ENCODE data around the gene ZNF664.

Gene ZNF664

DNA sequence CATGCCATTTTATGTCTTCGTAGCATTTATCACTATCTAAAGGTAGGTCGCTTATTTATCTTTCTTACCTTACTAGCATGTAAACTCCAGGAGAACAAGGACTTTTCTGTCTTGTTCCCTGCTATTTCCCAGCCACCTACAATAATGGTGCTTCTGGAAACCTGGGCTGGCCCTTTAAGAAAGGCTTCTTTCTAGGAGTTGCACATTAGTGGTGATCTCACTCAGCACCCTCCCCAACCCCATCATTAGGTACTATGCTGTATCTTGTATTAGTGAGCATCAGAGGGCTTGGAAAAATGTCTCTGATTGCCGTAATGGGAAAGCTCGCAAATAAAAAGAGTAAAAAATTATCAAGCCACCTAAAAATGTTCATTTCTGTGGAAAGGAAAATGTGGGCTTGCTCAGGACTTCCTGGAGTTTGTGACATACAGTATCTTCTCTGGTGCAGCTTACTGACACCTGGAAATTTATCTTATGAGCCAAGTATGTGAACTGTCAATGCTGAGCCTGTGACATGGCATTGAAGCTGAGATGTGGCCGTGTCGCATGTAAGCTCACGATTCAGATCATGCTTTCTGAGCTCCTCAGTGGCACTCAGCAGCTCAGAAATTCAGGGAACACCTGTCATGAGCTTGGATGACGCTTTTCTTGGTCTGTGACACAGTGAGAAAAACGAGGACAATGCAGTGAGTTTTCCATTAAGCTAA is 12.8 kb upstream of the ZNF664 start:
- H3K4me1 ChIP-seq (ENCODE audit: control insufficient read depth, insufficient read depth, low read length, unreplicated experiment) = no peaks in the 10 kb centered on the region
- H3K27me3 ChIP-seq (ENCODE audit: insufficient read depth, low read length) = no peaks in the 10 kb centered on the region
- H3K36me3 ChIP-seq (ENCODE audit: insufficient read depth, low read length) = no peaks in the 10 kb centered on the region
- peaks cover 2% of the 10 kb centered on the region for H3K79me2 ChIP-seq (ENCODE audit: control insufficient read depth, insufficient read depth, low read length, unreplicated experiment)
- no peak overlapping the region for H3K4me3 ChIP-seq (ENCODE audit: low read depth, low read length)
- no peak overlapping the region for H3K27ac ChIP-seq (ENCODE audit: low read depth, low read length)
- H2AFZ ChIP-seq (ENCODE audit: low read length, unreplicated experiment) = no peak overlapping the region

DNA sequence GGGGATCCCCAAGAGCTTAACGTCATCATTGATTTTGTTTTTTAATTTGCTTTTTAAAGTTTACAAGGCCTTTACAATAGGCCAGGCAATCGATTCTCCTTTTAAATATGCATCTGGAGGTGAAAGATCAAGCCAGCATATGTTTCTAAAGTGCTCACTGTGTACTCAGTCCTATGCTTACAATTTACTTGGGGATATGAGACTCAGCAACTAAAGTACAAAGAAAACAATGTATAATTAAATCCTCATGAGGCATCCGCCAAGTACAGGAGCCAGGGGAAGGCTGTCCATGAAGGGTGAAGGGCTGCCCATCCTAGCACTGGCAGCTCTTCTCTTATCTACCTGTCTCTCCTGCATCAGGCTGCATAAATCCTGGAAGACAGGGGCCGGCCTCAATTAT is 12.2 kb upstream of the ZNF664 start:
- Histone ChIP-seq H3K4me1 (ENCODE audit: control insufficient read depth, insufficient read depth, low read length, unreplicated experiment) (no peaks in the 10 kb centered on the region), H3K27me3 (ENCODE audit: insufficient read depth, low read length) (no peaks in the 10 kb centered on the region), H3K27ac (ENCODE audit: low read depth, low read length) (no peak overlapping the region), H2AFZ (ENCODE audit: low read length, unreplicated experiment) (no peak overlapping the region), H3K79me2 (ENCODE audit: control insufficient read depth, insufficient read depth, low read length, unreplicated experiment) (peaks cover 7% of the 10 kb centered on the region), H3K4me3 (ENCODE audit: low read depth, low read length) (no peak overlapping the region), H3K36me3 (ENCODE audit: insufficient read depth, low read length) (no peaks in the 10 kb centered on the region)

- Histone ChIP-seq H3K4me1 (ENCODE audit: control insufficient read depth, insufficient read depth, low read length, unreplicated experiment) (peaks cover 5% of the 10 kb centered on the region), H3K4me3 (ENCODE audit: low read depth, low read length) (no peak overlapping the region), H2AFZ (ENCODE audit: low read length, unreplicated experiment) (no peak overlapping the region), H3K79me2 (ENCODE audit: control insufficient read depth, insufficient read depth, low read length, unreplicated experiment) (peaks cover 12% of the 10 kb centered on the region), H3K27me3 (ENCODE audit: insufficient read depth, low read length) (no peaks in the 10 kb centered on the region), H3K27ac (ENCODE audit: low read depth, low read length) (no peak overlapping the region), H3K36me3 (ENCODE audit: insufficient read depth, low read length) (no peaks in the 10 kb centered on the region)
Observed at GRCh38 chr12:123961585-123962345, 11.2 kb upstream of the ZNF664 start.

DNA sequence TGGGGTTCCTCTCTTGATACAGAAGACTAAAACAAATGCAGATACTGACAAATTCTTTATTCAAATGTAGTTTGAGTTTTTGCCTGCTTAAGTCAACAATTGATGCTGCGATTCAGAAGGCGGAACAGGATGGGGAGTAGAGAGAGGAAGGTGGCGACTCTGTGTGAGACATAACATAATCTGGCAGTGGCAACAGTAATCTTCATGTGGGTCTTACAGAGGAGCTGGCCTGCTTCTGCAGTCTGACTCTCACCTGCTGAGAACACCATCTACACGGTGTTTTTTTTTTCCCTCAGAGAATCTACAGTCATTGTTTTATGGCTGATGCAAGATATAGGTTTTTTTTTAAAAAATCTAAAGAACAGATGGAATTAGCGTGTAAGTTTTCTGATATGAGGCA is 10.5 kb upstream of the ZNF664 start:
- H3K4me3 ChIP-seq (ENCODE audit: low read depth, low read length) = no peak overlapping the region
- peaks cover 12% of the 10 kb centered on the region for H3K4me1 ChIP-seq (ENCODE audit: control insufficient read depth, insufficient read depth, low read length, unreplicated experiment)
- H3K27ac ChIP-seq (ENCODE audit: low read depth, low read length) = no peak overlapping the region
- no peaks in the 10 kb centered on the region for H3K27me3 ChIP-seq (ENCODE audit: insufficient read depth, low read length)
- H2AFZ ChIP-seq (ENCODE audit: low read length, unreplicated experiment) = no peak overlapping the region
- H3K79me2 ChIP-seq (ENCODE audit: control insufficient read depth, insufficient read depth, low read length, unreplicated experiment) = peaks cover 18% of the 10 kb centered on the region
- no peaks in the 10 kb centered on the region for H3K36me3 ChIP-seq (ENCODE audit: insufficient read depth, low read length)

GRCh38 chr12:123963821-123964220 is 9.2 kb upstream of the ZNF664 start:
- Histone ChIP-seq H3K36me3 (ENCODE audit: insufficient read depth, low read length) (no peaks in the 10 kb centered on the region), H3K79me2 (ENCODE audit: control insufficient read depth, insufficient read depth, low read length, unreplicated experiment) (peaks cover 20% of the 10 kb centered on the region), H3K4me3 (ENCODE audit: low read depth, low read length) (no peak overlapping the region), H3K4me1 (ENCODE audit: control insufficient read depth, insufficient read depth, low read length, unreplicated experiment) (peaks cover 25% of the 10 kb centered on the region), H3K27me3 (ENCODE audit: insufficient read depth, low read length) (no peaks in the 10 kb centered on the region), H2AFZ (ENCODE audit: low read length, unreplicated experiment) (no peak overlapping the region), H3K27ac (ENCODE audit: low read depth, low read length) (no peak overlapping the region)

GRCh38 chr12:123965382-123965781 is 7.6 kb upstream of the ZNF664 start:
- Histone ChIP-seq H3K4me1 (ENCODE audit: control insufficient read depth, insufficient read depth, low read length, unreplicated experiment) (peaks cover 34% of the 10 kb centered on the region), H3K79me2 (ENCODE audit: control insufficient read depth, insufficient read depth, low read length, unreplicated experiment) (peaks cover 25% of the 10 kb centered on the region), H3K4me3 (ENCODE audit: low read depth, low read length) (no peak overlapping the region), H2AFZ (ENCODE audit: low read length, unreplicated experiment) (no peak overlapping the region), H3K27ac (ENCODE audit: low read depth, low read length) (no peak overlapping the region), H3K36me3 (ENCODE audit: insufficient read depth, low read length) (no peaks in the 10 kb centered on the region), H3K27me3 (ENCODE audit: insufficient read depth, low read length) (no peaks in the 10 kb centered on the region)

DNA sequence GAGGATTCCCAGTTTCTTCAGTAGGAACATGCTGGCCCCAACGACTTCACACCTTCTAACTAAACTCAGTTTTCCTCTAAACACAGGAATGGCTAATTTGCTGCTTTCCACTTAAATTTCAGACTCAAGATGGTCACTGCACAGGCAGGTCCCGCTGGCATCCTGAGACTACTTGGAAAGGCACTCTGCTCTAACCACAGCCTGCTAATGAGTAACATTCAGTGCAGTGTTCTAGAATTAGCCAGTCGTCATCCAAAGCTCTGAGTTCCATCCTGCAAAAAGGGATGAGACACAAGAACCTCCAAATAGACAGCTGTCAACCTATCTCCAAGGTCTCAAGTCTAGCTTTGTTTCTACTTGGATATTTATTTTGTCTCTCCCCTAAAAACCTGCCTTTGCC is 6.4 kb upstream of the ZNF664 start:
- no peak overlapping the region for H3K27ac ChIP-seq (ENCODE audit: low read depth, low read length)
- H2AFZ ChIP-seq (ENCODE audit: low read length, unreplicated experiment) = no peak overlapping the region
- H3K79me2 ChIP-seq (ENCODE audit: control insufficient read depth, insufficient read depth, low read length, unreplicated experiment) = peaks cover 37% of the 10 kb centered on the region
- no peaks in the 10 kb centered on the region for H3K36me3 ChIP-seq (ENCODE audit: insufficient read depth, low read length)
- H3K4me1 ChIP-seq (ENCODE audit: control insufficient read depth, insufficient read depth, low read length, unreplicated experiment) = peaks cover 42% of the 10 kb centered on the region
- H3K4me3 ChIP-seq (ENCODE audit: low read depth, low read length) = no peak overlapping the region
- H3K27me3 ChIP-seq (ENCODE audit: insufficient read depth, low read length) = no peaks in the 10 kb centered on the region

GRCh38 chr12:123967121-123967586 is 5.9 kb upstream of the ZNF664 start:
- peaks cover 42% of the 10 kb centered on the region for H3K79me2 ChIP-seq (ENCODE audit: control insufficient read depth, insufficient read depth, low read length, unreplicated experiment)
- H3K4me1 ChIP-seq (ENCODE audit: control insufficient read depth, insufficient read depth, low read length, unreplicated experiment) = peaks cover 42% of the 10 kb centered on the region
- no peaks in the 10 kb centered on the region for H3K27me3 ChIP-seq (ENCODE audit: insufficient read depth, low read length)
- H2AFZ ChIP-seq (ENCODE audit: low read length, unreplicated experiment) = no peak overlapping the region
- H3K4me3 ChIP-seq (ENCODE audit: low read depth, low read length) = no peak overlapping the region
- no peak overlapping the region for H3K27ac ChIP-seq (ENCODE audit: low read depth, low read length)
- no peaks in the 10 kb centered on the region for H3K36me3 ChIP-seq (ENCODE audit: insufficient read depth, low read length)

GRCh38 chr12:123971449-123971769 is 1.6 kb upstream of the ZNF664 start:
- peak overlapping the region; percentile 66 for H2AFZ ChIP-seq (ENCODE audit: low read length, unreplicated experiment)
- peak overlapping the region; percentile 50; the same call in 1 of the 2 replicates for H3K27ac ChIP-seq (ENCODE audit: low read depth, low read length)
- no peaks in the 10 kb centered on the region for H3K27me3 ChIP-seq (ENCODE audit: insufficient read depth, low read length)
- H3K79me2 ChIP-seq (ENCODE audit: control insufficient read depth, insufficient read depth, low read length, unreplicated experiment) = peaks cover 45% of the 10 kb centered on the region
- H3K4me3 ChIP-seq (ENCODE audit: low read depth, low read length) = peak overlapping the region; percentile 88
- peaks cover 45% of the 10 kb centered on the region for H3K4me1 ChIP-seq (ENCODE audit: control insufficient read depth, insufficient read depth, low read length, unreplicated experiment)
- H3K36me3 ChIP-seq (ENCODE audit: insufficient read depth, low read length) = peaks cover 3% of the 10 kb centered on the region; the same call in 1 of the 2 replicates

DNA sequence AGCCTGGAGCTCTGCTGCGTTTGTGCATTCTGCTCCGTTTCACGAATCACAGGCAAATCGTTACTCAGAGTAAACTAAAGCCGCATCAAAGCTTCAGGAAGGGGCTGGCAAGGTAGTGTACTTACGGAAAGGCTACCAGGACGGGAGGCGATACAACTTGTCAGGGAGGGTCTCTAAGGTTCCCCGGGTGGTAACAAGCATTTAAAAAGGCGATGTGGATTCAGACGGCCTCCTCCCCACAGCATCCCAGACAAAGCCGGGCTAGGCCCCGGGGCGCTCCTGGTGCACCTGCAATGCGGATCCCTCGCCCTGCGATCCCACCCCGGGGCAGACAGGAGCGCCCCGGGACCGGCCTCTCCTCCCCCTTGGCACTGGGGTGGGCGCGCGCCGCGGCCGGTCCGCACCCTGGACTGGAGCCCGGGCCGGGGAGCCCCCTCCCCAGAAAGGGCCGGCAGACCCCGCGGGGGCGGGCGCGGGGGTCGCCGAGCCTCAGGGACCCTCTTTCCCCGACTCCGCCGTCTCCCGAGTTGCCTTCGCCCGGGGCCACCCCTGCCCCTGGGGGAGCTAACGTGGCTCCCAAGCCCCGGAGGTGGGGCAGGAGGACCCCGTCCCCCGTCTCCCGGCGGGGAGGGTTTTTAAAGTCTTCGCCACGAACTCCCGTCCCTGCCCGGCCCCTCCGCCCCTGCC is 1.1 kb upstream of the ZNF664 start:
- Histone ChIP-seq H3K27ac (ENCODE audit: low read depth, low read length) (peak overlapping the region; percentile 50; the same call in 1 of the 2 replicates), H3K27me3 (ENCODE audit: insufficient read depth, low read length) (no peaks in the 10 kb centered on the region), H2AFZ (ENCODE audit: low read length, unreplicated experiment) (peak overlapping the region; percentile 66), H3K36me3 (ENCODE audit: insufficient read depth, low read length) (peaks cover 3% of the 10 kb centered on the region; the same call in 1 of the 2 replicates), H3K4me1 (ENCODE audit: control insufficient read depth, insufficient read depth, low read length, unreplicated experiment) (peaks cover 40% of the 10 kb centered on the region), H3K79me2 (ENCODE audit: control insufficient read depth, insufficient read depth, low read length, unreplicated experiment) (peaks cover 44% of the 10 kb centered on the region), H3K4me3 (ENCODE audit: low read depth, low read length) (peak overlapping the region; percentile 88)
